ENCODE measurements around the gene TNFRSF18.

DNA sequence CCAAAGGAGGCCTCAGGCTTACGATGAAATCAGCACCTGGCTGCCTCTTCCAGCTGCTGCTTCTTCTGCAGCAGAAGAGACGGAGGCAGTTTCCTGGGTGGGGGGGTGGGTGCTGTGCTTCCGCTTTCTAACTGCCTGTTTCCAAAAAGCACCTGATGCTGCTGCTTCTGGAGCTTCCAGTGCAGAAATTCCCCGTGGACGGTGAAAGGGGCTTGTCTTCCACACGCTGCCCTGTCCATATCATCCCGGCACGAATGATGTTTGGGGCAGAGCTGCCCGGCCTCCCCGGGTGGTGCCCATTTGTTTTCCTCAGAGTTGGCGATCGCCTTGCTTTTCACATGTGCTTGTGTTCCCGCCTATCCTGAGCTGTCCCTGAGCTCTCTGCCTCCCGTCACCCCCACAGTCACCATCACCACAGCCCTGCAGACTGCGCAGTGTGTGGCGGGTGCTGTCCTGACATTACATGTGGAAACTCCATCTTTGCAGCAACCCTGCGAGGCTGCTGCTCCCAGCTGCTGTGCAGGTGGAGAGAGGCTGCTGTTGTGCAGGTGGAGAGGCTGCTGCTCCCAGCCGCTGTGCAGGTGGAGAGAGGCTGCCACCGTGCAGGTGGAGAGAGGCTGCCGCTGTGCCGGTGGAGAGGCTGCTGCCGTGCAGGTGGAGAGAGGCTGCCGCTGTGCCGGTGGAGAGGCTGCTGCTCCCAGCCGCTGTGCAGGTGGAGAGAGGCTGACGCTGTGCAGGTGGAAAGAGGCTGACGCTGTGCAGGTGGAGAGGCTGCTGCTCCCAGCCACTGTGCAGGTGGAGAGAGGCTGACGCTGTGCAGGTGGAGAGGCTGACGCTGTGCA is 30.9 kb downstream of the TNFRSF18 start:
- TF ChIP-seq, protein P1, sequence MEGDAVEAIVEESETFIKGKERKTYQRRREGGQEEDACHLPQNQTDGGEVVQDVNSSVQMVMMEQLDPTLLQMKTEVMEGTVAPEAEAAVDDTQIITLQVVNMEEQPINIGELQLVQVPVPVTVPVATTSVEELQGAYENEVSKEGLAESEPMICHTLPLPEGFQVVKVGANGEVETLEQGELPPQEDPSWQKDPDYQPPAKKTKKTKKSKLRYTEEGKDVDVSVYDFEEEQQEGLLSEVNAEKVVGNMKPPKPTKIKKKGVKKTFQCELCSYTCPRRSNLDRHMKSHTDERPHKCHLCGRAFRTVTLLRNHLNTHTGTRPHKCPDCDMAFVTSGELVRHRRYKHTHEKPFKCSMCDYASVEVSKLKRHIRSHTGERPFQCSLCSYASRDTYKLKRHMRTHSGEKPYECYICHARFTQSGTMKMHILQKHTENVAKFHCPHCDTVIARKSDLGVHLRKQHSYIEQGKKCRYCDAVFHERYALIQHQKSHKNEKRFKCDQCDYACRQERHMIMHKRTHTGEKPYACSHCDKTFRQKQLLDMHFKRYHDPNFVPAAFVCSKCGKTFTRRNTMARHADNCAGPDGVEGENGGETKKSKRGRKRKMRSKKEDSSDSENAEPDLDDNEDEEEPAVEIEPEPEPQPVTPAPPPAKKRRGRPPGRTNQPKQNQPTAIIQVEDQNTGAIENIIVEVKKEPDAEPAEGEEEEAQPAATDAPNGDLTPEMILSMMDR (IDR thresholded peaks at IDR 0.05), result no peak
- TF ChIP-seq POLR2A (IDR thresholded peaks at IDR 0.05), result no peak
- no peak for TF ChIP-seq EP300 (IDR thresholded peaks at IDR 0.05)
